ENCODE data around the gene FHAD1. TPM values are rescaled to one million over a fixed set of nuclear protein-coding genes. Genes with fewer than 3 reads are reported as not detected.

FHAD1 gene
- total and polyA plus RNA-seq, 2 donors (not counting 1 experiment from before 2014, with no cell fraction given): not detected

DNA sequence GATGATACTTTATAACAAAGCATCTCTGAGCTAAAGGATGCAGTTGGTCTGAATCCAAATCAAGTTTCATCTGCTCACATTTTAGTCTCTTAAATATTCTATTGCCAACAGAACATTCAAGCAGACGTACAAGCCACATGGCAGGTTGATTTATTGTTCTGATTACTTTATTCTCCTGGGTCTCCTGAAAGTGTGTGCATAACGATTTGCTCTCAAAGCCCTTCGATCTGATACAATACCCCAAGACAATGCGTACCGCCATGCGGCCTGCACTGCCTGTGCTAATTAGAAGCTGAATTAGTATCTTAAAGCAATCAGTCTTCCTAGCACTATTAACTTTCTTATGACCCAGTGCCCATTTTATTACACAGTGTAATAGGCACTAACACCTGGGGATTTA, 56.9 kb downstream of the FHAD1 start:
- Histone ChIP-seq H3K4me3 (ENCODE audit: control extremely low read depth in 1 of 5, extremely low read depth in 1 of 5, insufficient read depth in 1 of 5, low read depth in 2 of 5, low read length in 4 of 5) (no peak overlapping the region), H2AFZ (ENCODE audit: insufficient read depth, low read depth, low read length, poor library complexity, severe bottlenecking) (no peak overlapping the region), H3K9ac (ENCODE audit: low read length) (no peak overlapping the region), H3K27ac (ENCODE audit: low read length in 2 of 2) (no peak overlapping the region), H3K4me1 (ENCODE audit: control insufficient read depth in 2 of 2, insufficient read depth in 2 of 2, low read length in 2 of 2) (no peaks in the 10 kb centered on the region), H3K36me3 (replicated peaks in 1 of 2; ENCODE audit: control extremely low read depth in 1 of 2, control insufficient read depth in 1 of 2, extremely low read depth in 1 of 2, insufficient read depth in 2 of 2, low read length in 1 of 2) (no peaks in the 10 kb centered on the region), H3K9me3 (ENCODE audit: control extremely low read depth in 1 of 3, control insufficient read depth in 2 of 3, insufficient read depth in 1 of 3, low read length in 2 of 3) (peaks cover 0 to 7% (median 2%) of the 10 kb centered on the region in 3 donors), H3K27me3 (replicated peaks in 1 of 4; ENCODE audit: control extremely low read depth in 1 of 4, control insufficient read depth in 3 of 4, insufficient read depth in 4 of 4, low read length in 3 of 4) (no peaks in the 10 kb centered on the region), H3K79me2 (ENCODE audit: control insufficient read depth, insufficient read depth, low read length) (no peaks in the 10 kb centered on the region), H3K4me2 (replicated peaks; ENCODE audit: low read depth, low read length, poor library complexity, severe bottlenecking) (no peak overlapping the region), H4K20me1 (ENCODE audit: control insufficient read depth, insufficient read depth, low read length, poor library complexity, severe bottlenecking) (no peaks in the 10 kb centered on the region)
- no CpG with 5 or more reads among the region's 6 CpGs for WGBS (ENCODE audit: insufficient coverage)
- DNase-seq: no peak
- Mint-ChIP-seq H3K9me3 (ENCODE audit: insufficient read depth) (no peaks in the 10 kb centered on the region), H3K27me3 (peaks cover 8% of the 10 kb centered on the region), H3K4me1 (no peaks in the 10 kb centered on the region), H3K27ac (no peak overlapping the region), H3K4me3 (no peak overlapping the region)
- ATAC-seq (ENCODE audit: low read depth): no peak
- intact Hi-C loops (cut with micrococcal nuclease): no loop called here
- CTCF ChIA-PET: interaction anchor here (1.0 to 2.7 kb wide), 5 partner anchors 14 to 175 kb away, joined by 3 to 21 read pairs (median 5); no protein-coding TSS in a partner anchor
- TF ChIP-seq EZH2 (IDR thresholded peaks at IDR 0.05; ENCODE audit: borderline replicate concordance, insufficient read depth, low read depth, low read length, poor library complexity, severe bottlenecking) (no peak), CTCF (IDR thresholded peaks at IDR 0.05) (no peak)
- POLR2A ChIA-PET: no interaction called here

- Mint-ChIP-seq H3K4me3 (no peak overlapping the region), H3K27me3 (peaks cover 7% of the 10 kb centered on the region), H3K4me1 (no peaks in the 10 kb centered on the region), H3K9me3 (ENCODE audit: insufficient read depth) (no peaks in the 10 kb centered on the region), H3K27ac (no peak overlapping the region)
- no peak overlapping the region for H3K4me2 ChIP-seq (replicated peaks; ENCODE audit: low read depth, low read length, poor library complexity, severe bottlenecking)
- ATAC-seq (ENCODE audit: low read depth) (peak; percentile 36), DNase-seq (peak; percentile 65)
- intact Hi-C loops (cut with micrococcal nuclease): no loop called here
- POLR2A ChIA-PET: no interaction called here
- peaks cover 0 to 7% (median 2%) of the 10 kb centered on the region in 3 donors for H3K9me3 ChIP-seq (ENCODE audit: control extremely low read depth in 1 of 3, control insufficient read depth in 2 of 3, insufficient read depth in 1 of 3, low read length in 2 of 3)
- WGBS (ENCODE audit: insufficient coverage): 11% methylated on average over 12 of the region's 15 CpGs
- no peak overlapping the region for H2AFZ ChIP-seq (ENCODE audit: insufficient read depth, low read depth, low read length, poor library complexity, severe bottlenecking)
- H4K20me1 ChIP-seq (ENCODE audit: control insufficient read depth, insufficient read depth, low read length, poor library complexity, severe bottlenecking): no peaks in the 10 kb centered on the region
- CTCF ChIA-PET: interaction anchor here (0.6 to 2.7 kb wide), 9 partner anchors 9 to 176 kb away, joined by 3 to 21 read pairs (median 4); no protein-coding TSS in a partner anchor
- TF ChIP-seq CTCF (IDR thresholded peaks at IDR 0.05) (peak; percentile 84), EZH2 (IDR thresholded peaks at IDR 0.05; ENCODE audit: borderline replicate concordance, insufficient read depth, low read depth, low read length, poor library complexity, severe bottlenecking) (no peak)
- H3K36me3 ChIP-seq (replicated peaks in 1 of 2; ENCODE audit: control extremely low read depth in 1 of 2, control insufficient read depth in 1 of 2, extremely low read depth in 1 of 2, insufficient read depth in 2 of 2, low read length in 1 of 2): no peaks in the 10 kb centered on the region
- no peak overlapping the region for H3K9ac ChIP-seq (ENCODE audit: low read length)
- H3K27ac ChIP-seq (ENCODE audit: low read length in 2 of 2): no peak overlapping the region
- H3K79me2 ChIP-seq (ENCODE audit: control insufficient read depth, insufficient read depth, low read length): no peaks in the 10 kb centered on the region
- H3K27me3 ChIP-seq (replicated peaks in 1 of 4; ENCODE audit: control extremely low read depth in 1 of 4, control insufficient read depth in 3 of 4, insufficient read depth in 4 of 4, low read length in 3 of 4): no peaks in the 10 kb centered on the region
- no peaks in the 10 kb centered on the region for H3K4me1 ChIP-seq (ENCODE audit: control insufficient read depth in 2 of 2, insufficient read depth in 2 of 2, low read length in 2 of 2)
- H3K4me3 ChIP-seq (ENCODE audit: control extremely low read depth in 1 of 5, extremely low read depth in 1 of 5, insufficient read depth in 1 of 5, low read depth in 2 of 5, low read length in 4 of 5): no peak overlapping the region
Measured at GRCh38 chr1:15304708-15305467, 57.9 kb downstream of the FHAD1 start.
